ENCODE data around the gene ITGA7.

The ITGA7 gene

DNA sequence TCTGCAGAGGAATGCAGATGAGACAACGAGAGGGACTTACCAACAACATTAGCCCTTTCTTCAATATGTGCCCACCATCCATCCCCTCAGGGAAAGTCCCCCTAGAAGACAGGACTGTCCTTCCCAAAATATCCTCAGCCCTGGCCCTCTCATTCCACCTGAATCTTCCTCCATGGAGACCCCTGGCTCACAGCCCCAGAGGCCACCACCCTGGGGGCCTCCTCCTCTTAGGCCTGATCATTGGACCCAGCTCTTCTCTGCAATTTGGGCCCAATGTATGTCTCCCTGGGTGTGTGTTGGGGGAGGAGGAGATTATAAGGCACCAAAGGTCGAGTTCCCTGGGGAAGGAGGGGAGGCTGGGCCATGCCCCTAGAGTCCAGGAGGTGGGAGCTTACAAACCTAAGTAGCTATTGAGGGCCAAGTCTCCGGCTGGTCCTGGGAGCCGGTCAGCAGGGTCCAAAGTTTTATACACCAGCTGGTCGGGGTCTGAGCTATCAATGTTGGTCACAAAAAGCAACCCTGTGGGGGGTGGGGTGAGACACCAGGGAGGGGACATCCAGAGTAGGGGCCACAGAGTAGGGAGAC is 8.1 kb downstream of the ITGA7 start:
- DNase-seq, result no peak

DNA sequence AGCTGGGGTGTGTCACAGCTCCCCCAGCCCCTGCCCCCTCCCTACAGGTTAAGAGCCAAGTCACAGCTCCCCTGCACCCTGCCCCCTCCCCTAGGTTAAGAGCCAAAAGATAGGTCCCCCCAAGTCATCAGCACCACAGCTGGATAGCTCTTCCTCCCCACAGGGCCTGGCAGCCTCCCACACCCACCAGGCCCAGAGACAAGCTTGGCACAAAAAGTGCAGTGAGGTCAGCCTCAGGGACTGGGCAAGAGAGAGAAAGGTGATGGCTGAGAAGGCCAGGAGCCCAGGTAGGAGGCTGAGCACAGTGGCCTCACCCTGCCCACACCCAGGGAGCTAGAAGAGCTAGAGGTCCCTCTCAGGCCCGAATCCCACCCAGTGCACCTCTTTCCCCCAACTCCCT is 8.7 kb downstream of the ITGA7 start:
- DNase-seq, result no peak

DNA sequence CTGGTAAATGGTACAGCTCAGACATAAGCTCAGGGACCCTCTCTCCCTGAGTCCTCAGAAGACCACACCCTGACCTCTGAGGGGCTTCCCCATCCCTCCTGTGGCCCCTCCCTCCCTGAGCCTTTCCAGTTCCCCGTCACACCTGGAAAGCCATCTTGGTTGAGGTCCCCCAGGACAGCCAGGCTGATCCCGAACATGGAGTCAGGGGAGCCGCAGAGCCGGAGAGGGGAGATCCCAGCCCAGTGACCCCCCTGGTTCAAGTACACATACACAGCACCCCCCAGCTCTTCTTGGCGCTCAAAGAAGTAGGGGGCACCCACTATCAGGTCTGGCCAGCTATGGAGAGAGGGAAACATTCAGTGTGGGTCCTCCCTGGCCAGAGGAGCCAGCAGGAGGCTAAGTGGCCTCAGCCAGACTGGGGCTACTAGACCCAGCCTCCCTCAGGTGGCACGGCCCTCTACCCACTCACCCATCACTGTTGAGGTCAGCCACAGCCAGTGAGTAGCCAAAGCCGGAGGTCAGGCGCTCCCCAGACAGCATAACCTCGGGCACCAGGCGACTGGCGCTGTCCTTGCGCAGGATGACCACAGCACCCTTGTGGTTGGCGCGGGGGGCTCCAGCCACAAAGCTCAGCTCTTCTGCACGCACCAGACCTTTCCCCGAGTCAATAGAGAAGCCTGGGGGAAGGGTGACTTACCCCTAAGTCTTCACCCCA is 9.3 kb downstream of the ITGA7 start:
- DNase-seq, result no peak

DNA sequence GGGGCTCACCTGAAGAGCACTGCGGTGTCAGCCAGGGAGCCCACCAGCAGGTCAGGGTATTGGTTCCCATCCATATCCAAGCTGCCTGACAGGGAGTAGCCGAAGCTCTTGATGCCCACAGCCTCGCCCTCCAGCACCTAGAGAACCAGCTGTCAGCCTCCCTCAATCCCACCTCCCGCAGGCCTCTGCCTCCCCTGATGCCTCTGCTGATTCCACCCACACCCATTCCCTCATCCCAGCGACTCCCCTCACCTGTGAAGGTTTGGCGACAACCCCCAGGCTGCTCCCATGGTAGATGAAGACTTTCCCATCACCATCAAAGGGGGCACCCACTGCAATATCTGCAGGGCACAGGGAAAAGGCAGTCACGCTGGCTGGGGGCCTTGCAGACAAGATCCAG is 10.0 kb downstream of the ITGA7 start:
- DNase-seq, result no peak

DNA sequence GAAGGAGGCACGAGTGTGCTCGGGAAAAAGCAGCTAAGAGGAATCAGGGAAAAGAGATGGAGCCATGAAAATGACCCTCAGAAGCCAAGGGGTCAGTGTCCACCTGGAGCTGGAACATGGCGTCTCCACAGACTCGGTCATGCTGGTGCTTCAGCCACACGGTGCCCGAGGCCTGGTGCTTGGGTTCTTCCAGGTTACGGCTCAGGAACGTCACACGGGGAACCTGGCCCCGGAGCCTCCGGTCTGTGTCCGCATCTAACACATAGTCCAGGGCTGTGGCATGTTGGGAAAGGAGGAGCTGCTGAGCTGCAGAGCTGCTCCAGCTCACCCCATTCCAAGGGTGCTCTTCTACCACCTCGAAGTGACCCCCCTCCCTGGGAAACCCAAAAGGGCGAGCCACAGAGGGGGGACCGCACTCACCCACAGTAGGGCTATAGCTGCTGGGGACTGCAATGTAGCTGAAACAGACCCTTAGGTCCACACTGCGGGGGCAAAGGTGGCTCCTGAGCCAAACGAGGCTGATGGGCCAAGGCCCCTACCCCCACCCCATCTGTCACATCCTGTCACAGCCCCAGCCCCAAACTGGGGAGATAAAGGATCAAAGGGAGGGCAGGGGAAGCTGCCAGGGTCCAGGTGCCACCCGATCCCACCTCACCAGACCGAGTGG is 10.8 kb downstream of the ITGA7 start:
- no peak for DNase-seq

- no peak for DNase-seq
Measured at GRCh38 chr12:55696141-55696540, 11.6 kb downstream of the ITGA7 start.

DNA sequence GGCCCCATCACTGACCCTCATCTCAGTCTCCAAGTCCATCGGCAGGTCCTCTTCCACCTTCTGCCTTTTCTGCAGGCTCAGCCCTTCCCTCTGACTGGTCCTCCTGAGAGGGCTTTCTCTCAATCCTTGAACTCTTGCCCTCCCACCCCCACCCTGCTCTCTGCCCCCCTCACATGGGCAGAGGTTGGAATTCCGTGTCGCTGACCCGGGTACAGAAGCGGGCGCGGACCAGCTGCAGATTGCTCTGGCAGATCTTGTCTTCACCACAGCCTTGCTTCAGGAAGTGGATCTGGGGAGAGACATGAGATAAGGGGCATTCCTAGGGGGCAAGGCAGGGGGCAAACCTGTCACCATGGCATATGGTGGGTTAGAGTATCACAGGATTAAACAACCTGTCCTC is 12.4 kb downstream of the ITGA7 start:
- DNase-seq, result no peak

GRCh38 chr12:55694651-55695050 is 13.1 kb downstream of the ITGA7 start:
- DNase-seq, result no peak

- DNase-seq, result no peak
Measured at GRCh38 chr12:55694188-55694515, 13.6 kb downstream of the ITGA7 start.

DNA sequence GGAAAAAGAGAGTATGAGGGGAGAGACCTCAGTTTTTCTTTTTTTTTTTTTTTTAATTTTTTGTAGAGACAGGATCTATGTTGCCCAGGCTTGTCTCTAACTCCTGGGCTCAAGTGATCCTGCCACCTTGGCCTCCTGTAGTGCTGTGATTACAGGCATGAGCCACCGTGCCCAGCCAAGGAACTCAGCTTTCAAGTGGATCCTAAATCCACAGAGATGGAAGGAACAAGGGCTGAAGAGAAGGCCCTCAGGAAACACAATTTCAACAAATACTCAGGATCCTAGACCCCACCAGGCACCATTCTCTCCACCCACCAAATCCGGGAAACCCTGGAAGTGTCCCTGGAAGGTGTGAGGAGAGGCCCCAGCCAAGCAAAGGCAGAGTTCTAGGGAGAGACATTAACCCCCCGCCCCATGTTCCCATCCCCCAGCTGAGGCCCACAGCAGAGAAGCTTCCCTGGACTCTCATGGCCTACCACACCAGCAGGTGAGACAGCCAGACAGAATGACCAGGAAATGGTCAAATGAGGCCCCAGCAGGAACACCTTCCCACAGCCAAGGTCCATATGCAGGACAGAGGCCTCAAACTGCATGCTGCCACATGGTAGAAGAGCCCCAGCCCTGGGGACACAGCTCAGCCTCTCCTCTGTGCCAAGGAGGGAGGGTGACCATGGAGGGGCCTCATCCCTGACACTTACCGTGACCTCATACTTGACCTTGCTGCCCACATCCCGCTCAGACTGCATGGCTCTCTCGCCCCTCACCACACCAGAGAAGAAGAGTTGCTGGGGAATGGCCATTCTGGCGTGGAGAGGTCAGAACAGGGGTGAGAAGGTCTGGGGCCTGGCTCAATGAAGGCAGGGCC is 14.1 kb downstream of the ITGA7 start:
- DNase-seq, result no peak

DNA sequence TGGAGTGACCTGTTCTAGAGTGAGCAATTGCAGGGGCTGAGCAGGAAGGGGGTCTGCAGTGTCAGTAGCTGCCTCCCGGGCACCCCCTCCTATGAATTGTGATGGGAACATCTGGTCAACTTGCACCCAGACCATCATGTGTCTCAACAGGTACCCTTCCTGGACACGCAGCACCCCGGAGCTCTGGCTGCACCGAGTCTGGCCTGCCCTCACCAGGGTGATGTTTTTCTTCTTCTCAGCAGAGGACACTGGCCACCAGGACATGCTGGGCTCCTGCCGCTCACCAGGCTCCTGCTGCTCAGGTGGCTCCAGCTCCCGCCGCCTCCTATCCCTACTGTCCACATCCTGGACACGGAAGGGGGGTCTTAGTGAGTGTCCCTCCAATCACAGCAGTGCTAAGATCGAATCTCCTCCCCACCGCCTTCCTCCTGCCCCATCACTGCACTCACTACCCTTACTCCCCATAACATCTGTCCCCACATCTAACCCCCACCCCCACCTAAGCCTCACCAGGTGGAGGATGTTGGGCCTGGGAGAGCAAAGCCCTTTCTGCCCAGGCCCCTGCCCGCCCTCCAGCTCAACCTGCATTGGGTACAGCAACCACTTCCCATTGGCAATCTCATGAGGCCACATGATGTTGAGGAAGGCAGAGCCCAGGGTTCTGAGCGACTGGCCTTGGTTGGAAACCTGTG is 14.9 kb downstream of the ITGA7 start:
- DNase-seq, result no peak

- DNase-seq, result no peak
Measured at GRCh38 chr12:55688716-55689655, 18.7 kb downstream of the ITGA7 start.

DNA sequence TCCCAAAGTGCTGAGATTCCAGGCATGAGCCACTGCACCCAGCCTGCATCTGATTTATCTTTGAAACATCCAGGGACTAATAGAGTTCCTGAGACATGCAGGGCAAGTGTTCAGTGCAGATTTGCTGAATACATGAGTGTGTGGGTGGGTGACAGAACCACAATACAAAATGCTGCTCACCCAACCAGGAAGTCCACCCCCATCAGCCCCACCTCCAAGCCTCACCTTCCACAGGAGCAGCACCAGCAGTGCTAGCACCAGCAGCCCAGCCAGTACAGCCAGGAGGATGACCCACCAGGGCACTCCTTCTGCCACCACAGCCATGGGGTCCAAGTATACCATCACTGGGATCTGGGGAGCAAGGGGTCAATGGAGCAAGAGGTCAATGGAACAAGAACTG is 20.0 kb downstream of the ITGA7 start:
- DNase-seq, result no peak

- DNase-seq, result no peak
Measured at GRCh38 chr12:55686366-55687010, 21.2 kb downstream of the ITGA7 start.

DNA sequence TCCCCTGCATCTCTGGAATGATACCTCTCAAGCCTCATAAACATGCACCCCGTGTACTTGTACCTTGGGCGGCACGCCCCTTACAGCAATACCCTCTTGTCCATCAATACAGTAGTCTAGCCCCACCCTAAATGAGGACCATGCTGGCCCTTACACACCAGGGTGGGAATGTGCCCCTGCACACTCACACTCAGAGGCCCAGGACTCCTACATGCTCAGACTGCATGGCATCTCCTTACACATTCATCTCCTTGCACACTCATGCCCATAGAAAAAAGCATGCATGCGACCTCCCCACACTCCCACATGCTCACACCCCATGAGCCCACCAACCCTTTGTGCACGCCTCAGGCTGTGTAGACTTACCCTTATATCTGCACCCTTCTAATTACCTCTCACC is 22.0 kb downstream of the ITGA7 start:
- no peak for DNase-seq

DNA sequence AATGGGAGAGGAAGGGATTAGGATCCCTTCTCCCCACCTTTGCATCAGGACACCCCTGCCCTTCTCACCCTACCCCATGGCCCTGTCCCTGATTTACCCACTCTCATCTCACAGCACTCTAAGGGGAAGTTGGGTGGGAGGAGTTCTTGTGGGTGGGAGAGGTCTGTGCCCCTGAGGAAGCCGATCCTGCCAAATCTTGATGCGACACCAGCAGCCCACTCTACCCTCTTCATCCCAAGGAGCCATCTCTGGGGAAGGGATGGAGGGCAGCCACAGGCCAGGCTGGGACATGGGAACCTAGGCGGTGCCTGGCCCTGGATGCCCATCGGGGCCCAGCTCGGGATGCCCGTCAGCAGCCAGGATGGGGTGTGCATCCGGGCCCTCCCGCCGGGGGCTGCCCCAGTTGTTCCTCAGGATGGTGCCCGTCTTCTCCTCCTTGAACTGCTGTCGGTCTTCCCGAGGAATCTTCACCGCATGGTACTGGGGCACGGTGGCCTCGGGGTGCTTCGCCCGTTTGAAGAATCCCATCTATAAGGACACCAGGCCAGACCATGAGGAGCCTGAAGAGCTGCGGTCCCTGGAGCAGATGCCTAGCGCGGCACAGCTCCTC is 22.8 kb downstream of the ITGA7 start:
- no peak for DNase-seq

GRCh38 chr12:55683676-55684075 is 24.0 kb downstream of the ITGA7 start:
- no peak for DNase-seq

DNA sequence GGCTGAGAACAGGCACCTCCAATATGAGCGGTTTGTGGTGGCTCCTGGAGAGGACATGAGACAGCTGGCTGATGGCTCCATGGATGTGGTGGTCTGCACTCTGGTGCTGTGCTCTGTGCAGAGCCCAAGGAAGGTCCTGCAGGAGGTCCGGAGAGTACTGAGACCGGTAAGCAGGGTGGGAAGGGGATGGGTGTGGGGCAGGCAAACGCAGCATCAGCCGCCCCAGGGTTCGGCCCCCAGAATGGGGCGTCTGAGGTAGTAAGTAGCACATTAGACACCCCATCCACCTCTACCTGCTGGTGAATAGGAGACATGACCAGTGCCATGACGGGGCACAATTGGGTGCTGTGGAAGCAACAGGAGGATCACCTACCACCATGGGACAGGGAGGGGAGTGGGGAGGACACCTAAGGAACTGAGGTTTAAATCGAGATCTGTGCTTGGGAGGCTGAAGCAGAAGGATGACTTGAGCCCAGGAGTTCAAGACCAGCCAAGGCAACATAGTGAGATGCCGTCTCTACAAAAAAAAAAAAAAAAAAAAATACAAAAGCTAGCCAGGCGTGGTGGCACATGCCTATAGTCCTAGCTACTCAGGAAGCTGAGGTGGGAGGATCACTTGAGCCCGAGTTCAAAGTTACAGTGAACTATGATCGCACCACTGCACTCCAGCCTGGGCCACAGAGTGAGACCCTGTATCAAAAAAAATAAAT is 25.5 kb downstream of the ITGA7 start:
- DNase-seq, result no peak

DNA sequence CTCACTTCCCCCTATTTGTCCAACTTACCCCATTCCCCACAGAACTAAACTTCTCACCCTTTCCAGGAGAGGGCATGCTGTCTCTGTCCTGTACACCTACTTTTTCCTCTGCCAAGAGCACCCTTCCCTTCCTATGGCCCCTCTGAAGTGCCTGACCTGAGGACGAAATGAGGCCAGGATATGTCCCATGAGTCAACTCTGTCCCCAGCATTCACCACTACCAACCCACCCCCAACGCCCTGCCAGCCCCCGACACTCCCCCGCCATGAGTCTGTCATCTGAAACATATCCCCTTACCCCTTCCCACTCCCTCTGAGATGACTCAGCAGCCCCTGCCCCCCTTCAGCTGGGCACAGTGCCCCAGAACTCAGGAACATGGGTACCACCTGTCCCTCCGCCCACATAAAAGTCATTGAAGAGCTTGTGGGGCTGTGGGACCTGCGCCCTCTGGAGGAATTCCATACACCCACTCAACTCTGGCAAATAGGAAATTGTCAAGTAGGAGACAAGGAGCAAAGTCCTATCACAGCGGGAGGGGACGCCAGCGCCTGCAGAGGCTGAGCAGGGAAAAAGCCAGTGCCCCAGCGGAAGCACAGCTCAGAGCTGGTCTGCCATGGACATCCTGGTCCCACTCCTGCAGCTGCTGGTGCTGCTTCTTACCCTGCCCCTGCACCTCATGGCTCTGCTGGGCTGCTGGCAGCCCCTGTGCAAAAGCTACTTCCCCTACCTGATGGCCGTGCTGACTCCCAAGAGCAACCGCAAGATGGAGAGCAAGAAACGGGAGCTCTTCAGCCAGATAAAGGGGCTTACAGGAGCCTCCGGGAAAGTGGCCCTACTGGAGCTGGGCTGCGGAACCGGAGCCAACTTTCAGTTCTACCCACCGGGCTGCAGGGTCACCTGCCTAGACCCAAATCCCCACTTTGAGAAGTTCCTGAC is 26.3 kb downstream of the ITGA7 start:
- no peak for DNase-seq
